NT2/D1 (cell line): ENCODE data around the gene MDM4.
"Not testable (repeated sequence)": the region's sequence is repeated elsewhere in the genome, so short reads cannot be mapped to it uniquely, and the experiment has no call there.

Source experiments
- DNase-seq: peaks from one replicate; pipeline ENCODE4 v3.0.0-alpha.2; 2011; ENCODE audit warnings: low read depth, low spot score
- H3K27me3 ChIP-seq: 2 replicates; pipeline ENCODE4 v1.6.0; 2011; ENCODE audit warnings: mild to moderate bottlenecking; ENCODE audit not compliant: insufficient read length, insufficient read depth
- H3K36me3 ChIP-seq: 2 replicates; pipeline ENCODE4 v1.6.1; 2011; ENCODE audit warnings: mild to moderate bottlenecking, low read length, mixed read lengths; ENCODE audit not compliant: insufficient read depth, insufficient read length
- H3K4me1 ChIP-seq: 2 replicates; pipeline ENCODE4 v1.5.1; 2011; ENCODE audit not compliant: insufficient read depth, insufficient read length
- H3K4me3 ChIP-seq: 2 replicates; pipeline ENCODE4 v1.5.1; 2011; ENCODE audit warnings: low read depth; ENCODE audit not compliant: insufficient read length
- H3K9ac ChIP-seq: 2 replicates; pipeline ENCODE4 v1.6.0; 2011; ENCODE audit warnings: low read depth; ENCODE audit not compliant: insufficient read length
- H3K9me3 ChIP-seq: 2 replicates; pipeline ENCODE4 v1.5.1; 2011; ENCODE audit warnings: mild to moderate bottlenecking, low read length; ENCODE audit not compliant: insufficient read depth
- SUZ12 ChIP-seq: IDR thresholded peaks from 2 replicates; pipeline ENCODE4 v1.6.1; 2011; ENCODE audit not compliant: insufficient read length, insufficient read depth; ENCODE audit errors: extremely low read depth
- YY1 ChIP-seq: IDR thresholded peaks from 2 replicates; pipeline ENCODE4 v1.6.1; 2011; ENCODE audit not compliant: insufficient read length, insufficient read depth
- ZNF274 ChIP-seq: IDR thresholded peaks from 2 replicates; pipeline ENCODE4 v1.6.1; 2011; ENCODE audit warnings: mild to moderate bottlenecking, low read depth, low read length

The MDM4 gene

GRCh38 chr1:204480515-204480914 is 35.7 kb upstream of the MDM4 start:
- no peak overlapping the region for H3K9ac ChIP-seq
- TF ChIP-seq SUZ12 (no peak), ZNF274 (no peak), YY1 (no peak)

GRCh38 chr1:204483791-204484190 is 32.4 kb upstream of the MDM4 start:
- Histone ChIP-seq H3K27me3 (no peaks in the 10 kb centered on the region), H3K4me1 (peaks cover 21% of the 10 kb centered on the region), H3K9me3 (no peaks in the 10 kb centered on the region), H3K4me3 (no peak overlapping the region), H3K9ac (no peak overlapping the region), H3K36me3 (no peaks in the 10 kb centered on the region)
- no peak for DNase-seq
- TF ChIP-seq YY1 (no peak), SUZ12 (no peak), ZNF274 (no peak)

More at GRCh38 chr1:204480515-204480914, 35.7 kb upstream of the MDM4 start:
- Histone ChIP-seq H3K36me3 (no peaks in the 10 kb centered on the region), H3K4me1 (peaks cover 27% of the 10 kb centered on the region), H3K27me3 (no peaks in the 10 kb centered on the region), H3K9me3 (no peaks in the 10 kb centered on the region), H3K4me3 (no peak overlapping the region)
- DNase-seq = no peak

GRCh38 chr1:204486513-204487255 is 29.5 kb upstream of the MDM4 start:
- H3K36me3 ChIP-seq, H3K9ac ChIP-seq, H3K4me3 ChIP-seq, H3K27me3 ChIP-seq, H3K9me3 ChIP-seq, DNase-seq: not testable (repeated sequence)
- H3K4me1 ChIP-seq = peaks cover 10% of the 10 kb centered on the region

- DNase-seq = no peak
Observed at GRCh38 chr1:204487256-204487615, 29.0 kb upstream of the MDM4 start.

GRCh38 chr1:204491655-204492054 is 24.6 kb upstream of the MDM4 start:
- no peak overlapping the region for H3K9ac ChIP-seq
- no peak overlapping the region for H3K4me3 ChIP-seq
- H3K4me1 ChIP-seq = peaks cover 6% of the 10 kb centered on the region
- peaks cover 4% of the 10 kb centered on the region for H3K27me3 ChIP-seq
- no peak for DNase-seq
- H3K36me3 ChIP-seq = no peaks in the 10 kb centered on the region
- H3K9me3 ChIP-seq = no peaks in the 10 kb centered on the region
- no peak for TF ChIP-seq YY1
- TF ChIP-seq SUZ12 = no peak
- no peak for TF ChIP-seq ZNF274

More at GRCh38 chr1:204487256-204487615, 29.0 kb upstream of the MDM4 start:
- TF ChIP-seq ZNF274 = no peak
- TF ChIP-seq YY1 = no peak
- TF ChIP-seq SUZ12 = no peak
- Histone ChIP-seq H3K4me1 (peaks cover 5% of the 10 kb centered on the region), H3K9ac (no peak overlapping the region), H3K27me3 (no peaks in the 10 kb centered on the region), H3K4me3 (no peak overlapping the region), H3K36me3 (no peaks in the 10 kb centered on the region), H3K9me3 (no peaks in the 10 kb centered on the region)

GRCh38 chr1:204493145-204493983 is 22.8 kb upstream of the MDM4 start:
- peak overlapping the region; percentile 90 for H3K4me3 ChIP-seq
- H3K4me1 ChIP-seq = peaks cover 6% of the 10 kb centered on the region
- H3K9ac ChIP-seq = peak overlapping the region; percentile 96
- H3K9me3 ChIP-seq = no peaks in the 10 kb centered on the region
- DNase-seq = no peak
- TF ChIP-seq SUZ12 (no peak), YY1 (no peak), ZNF274 (no peak)
- H3K27me3 ChIP-seq = peaks cover 4% of the 10 kb centered on the region
- H3K36me3 ChIP-seq = no peaks in the 10 kb centered on the region

- Histone ChIP-seq H3K9ac (peak overlapping the region; percentile 96), H3K27me3 (peaks cover 4% of the 10 kb centered on the region), H3K36me3 (no peaks in the 10 kb centered on the region), H3K4me1 (peaks cover 6% of the 10 kb centered on the region), H3K9me3 (no peaks in the 10 kb centered on the region), H3K4me3 (peak overlapping the region; percentile 90)
- DNase-seq = peak; percentile 25
- TF ChIP-seq YY1 (no peak), ZNF274 (no peak), SUZ12 (no peak)
Observed at GRCh38 chr1:204493984-204494280, 22.3 kb upstream of the MDM4 start.
